ENCODE data around the gene AXIN2. TPM values are rescaled to one million over a fixed set of nuclear protein-coding genes. Genes with fewer than 3 reads are reported as not detected.

Gene AXIN2
- total RNA-seq, 4 donors from 2014 or later: 9.9 to 27.2 (median 17.9) TPM

- no peaks in the 10 kb centered on the region for H3K9me3 ChIP-seq
- H3K36me3 ChIP-seq: no peaks in the 10 kb centered on the region
- TF ChIP-seq CTCF (IDR thresholded peaks at IDR 0.05 in 4 of 5, conservative IDR thresholded peaks at IDR 0.05 in 1 of 5): no peak
- TF ChIP-seq POLR2A (IDR thresholded peaks at IDR 0.05): no peak
- no peaks in the 10 kb centered on the region for H3K27me3 ChIP-seq
- no peak for ATAC-seq
- no peak overlapping the region for H3K4me3 ChIP-seq
- peaks cover 0 to 1% of the 10 kb centered on the region in 2 donors for H3K4me1 ChIP-seq
- H3K27ac ChIP-seq: no peak overlapping the region
- in situ Hi-C loops (cut with MboI; ENCODE audit: low sequenced_read_pairs in 4 of 4): no loop called here
- intact Hi-C loops (cut with DNase I; ENCODE audit: low total_unique reads): no loop called here
- DNase-seq: no peak
Observed at GRCh38 chr17:65479282-65479681, 82.2 kb downstream of the AXIN2 start.
